ENCODE measurements around the gene PFDN5. TPM values are rescaled to one million over a fixed set of nuclear protein-coding genes. Genes with fewer than 3 reads are reported as not detected.
"Not testable (repeated sequence)": the region's sequence is repeated elsewhere in the genome, so short reads cannot be mapped to it uniquely, and the experiment has no call there.

The PFDN5 gene
- total RNA-seq, 2 experiments from 2014 or later = 253 to 322 TPM

DNA sequence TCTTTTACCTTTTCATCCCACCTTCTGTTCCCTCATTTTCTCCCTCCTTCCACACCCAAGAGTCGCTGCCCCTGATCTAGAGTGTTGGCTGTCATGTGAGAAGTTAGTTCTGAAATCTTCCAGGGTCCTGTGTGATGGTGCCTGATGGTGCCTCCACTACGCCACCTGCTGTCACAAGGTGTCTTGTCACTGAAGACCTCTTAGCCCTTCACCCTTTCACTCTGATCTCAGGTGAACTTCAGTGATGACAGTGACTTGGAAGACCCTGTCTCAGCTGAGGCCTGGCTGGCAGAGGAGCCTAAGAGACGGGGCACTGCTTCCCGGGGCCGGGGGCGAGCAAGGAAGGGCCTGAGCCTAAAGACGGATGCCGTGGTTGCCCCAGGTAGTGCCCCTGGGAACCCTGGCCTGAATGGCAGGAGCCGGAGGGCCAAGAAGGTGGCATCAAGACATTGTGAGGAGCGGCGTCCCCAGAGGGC is 7.6 kb upstream of the PFDN5 start:
- ChIA-PET POLR2A (interaction anchor here (1.2 kb wide), 1 partner anchor 18 kb away, joined by 3 read pairs; no protein-coding TSS in a partner anchor), CTCF (interaction anchor here (0.9 to 18.7 kb wide), 9 partner anchors 14 to 222 kb away, joined by 3 to 173 read pairs (median 3); partner anchors contain the start of gene AAAS)
- Mint-ChIP-seq H3K9me3 (ENCODE audit: low read depth) (no peaks in the 10 kb centered on the region), H3K4me3 (no peak overlapping the region), H3K27ac (no peak overlapping the region), H3K36me3 (ENCODE audit: low read depth) (peaks cover 66% of the 10 kb centered on the region), H3K27me3 (no peaks in the 10 kb centered on the region), H3K4me1 (peaks cover 15% of the 10 kb centered on the region)
- DNase-seq = peak; percentile 79
- peak; percentile 78 for ATAC-seq
- intact Hi-C loops (cut with DNase I, micrococcal nuclease) = loop anchor here (1.0 kb wide), 2 partner anchors 74 to 128 kb away; no protein-coding TSS in a partner anchor

DNA sequence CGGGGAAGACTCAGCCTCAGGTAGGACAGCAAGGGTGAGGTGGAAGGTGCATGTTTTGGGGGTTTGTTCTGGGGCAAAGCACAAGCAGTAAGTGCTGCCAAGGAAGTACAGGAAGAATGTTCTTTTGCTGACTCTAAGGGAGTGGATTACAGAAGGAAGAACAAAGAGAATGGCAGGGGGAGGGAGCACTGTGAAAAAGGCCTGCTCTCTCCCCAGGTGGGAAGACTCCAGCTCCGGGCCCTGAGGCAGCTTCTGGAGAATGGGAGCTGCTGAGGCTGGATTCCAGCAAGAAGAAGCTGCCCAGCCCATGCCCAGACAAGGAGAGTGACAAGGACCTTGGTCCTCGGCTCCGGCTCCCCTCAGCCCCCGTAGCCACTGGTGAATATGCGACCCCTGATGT is 7.0 kb upstream of the PFDN5 start:
- Mint-ChIP-seq H3K36me3 (ENCODE audit: low read depth) (peaks cover 66% of the 10 kb centered on the region), H3K4me3 (no peak overlapping the region), H3K27ac (no peak overlapping the region), H3K9me3 (ENCODE audit: low read depth) (no peaks in the 10 kb centered on the region), H3K27me3 (no peaks in the 10 kb centered on the region), H3K4me1 (peaks cover 15% of the 10 kb centered on the region)
- POLR2A ChIA-PET = interaction anchor here (0.6 kb wide), 1 partner anchor 129 kb away, joined by 5 read pairs; no protein-coding TSS in a partner anchor
- CTCF ChIA-PET = interaction anchor here (0.7 to 18.7 kb wide), 13 partner anchors 9 to 222 kb away, joined by 3 to 173 read pairs (median 4); partner anchors contain the start of genes AAAS and ESPL1
- intact Hi-C loops (cut with DNase I, micrococcal nuclease) = no loop called here
- ATAC-seq (no peak), DNase-seq (no peak)

DNA sequence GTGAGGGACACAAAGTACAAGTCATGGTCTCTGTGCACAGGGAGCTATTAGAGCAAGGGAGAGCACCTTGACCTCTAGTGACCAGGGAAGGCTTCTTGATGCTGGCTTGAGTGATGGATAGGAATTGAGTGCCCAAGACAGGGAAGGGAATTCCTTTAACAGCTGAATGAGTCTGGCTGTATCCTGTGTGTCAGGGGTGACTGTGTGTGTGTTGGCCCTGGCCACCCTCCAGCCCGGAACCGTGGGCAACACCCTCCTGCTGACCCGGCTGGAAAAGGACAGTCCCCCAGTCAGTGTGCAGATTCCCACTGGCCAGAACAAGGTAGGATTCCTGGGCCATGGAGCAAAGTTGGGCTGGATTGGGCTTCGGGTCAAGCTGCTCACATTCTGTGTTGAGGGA is 5.5 kb upstream of the PFDN5 start:
- intact Hi-C loops (cut with DNase I, micrococcal nuclease) = no loop called here
- ATAC-seq (no peak), DNase-seq (no peak)
- CTCF ChIA-PET = interaction anchor here (0.5 to 18.7 kb wide), 10 partner anchors 9 to 135 kb away, joined by 3 to 173 read pairs (median 3); partner anchors contain the start of genes AAAS, ESPL1 and MYG1
- no peaks in the 10 kb centered on the region for H3K9me3 Mint-ChIP-seq (ENCODE audit: low read depth)
- POLR2A ChIA-PET = interaction anchor here (1.1 to 1.3 kb wide), 2 partner anchors 12 to 20 kb away, joined by 3 to 5 read pairs; no protein-coding TSS in a partner anchor
- peaks cover 69% of the 10 kb centered on the region for H3K36me3 Mint-ChIP-seq (ENCODE audit: low read depth)
- H3K27ac Mint-ChIP-seq = peak overlapping the region; percentile 75
- no peaks in the 10 kb centered on the region for H3K27me3 Mint-ChIP-seq
- no peak overlapping the region for H3K4me3 Mint-ChIP-seq
- peaks cover 19% of the 10 kb centered on the region for H3K4me1 Mint-ChIP-seq

DNA sequence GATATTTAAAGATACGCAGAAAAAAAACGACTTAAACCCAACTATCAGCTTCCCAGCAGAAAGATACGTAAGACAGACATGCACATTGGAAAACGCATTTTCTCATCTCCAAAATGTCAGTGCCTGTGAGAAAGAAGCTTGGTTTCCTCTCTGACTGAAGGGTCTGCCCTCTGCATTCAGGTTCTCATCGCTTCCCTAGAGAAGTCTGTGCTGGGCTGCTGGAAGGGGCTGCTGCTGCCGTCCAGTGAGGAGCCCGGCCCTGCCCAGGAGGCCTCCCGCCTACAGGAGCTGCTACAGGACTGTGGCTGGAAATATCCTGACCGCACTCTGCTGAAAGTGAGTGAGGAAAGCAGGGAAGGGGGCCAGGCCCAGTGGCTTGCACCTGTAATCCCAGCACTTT is 4.7 kb upstream of the PFDN5 start:
- intact Hi-C loops (cut with DNase I, micrococcal nuclease) = no loop called here
- Mint-ChIP-seq H3K9me3 (ENCODE audit: low read depth) (no peaks in the 10 kb centered on the region), H3K36me3 (ENCODE audit: low read depth) (peaks cover 71% of the 10 kb centered on the region), H3K27ac (peak overlapping the region; percentile 75), H3K4me1 (peaks cover 22% of the 10 kb centered on the region), H3K27me3 (no peaks in the 10 kb centered on the region), H3K4me3 (no peak overlapping the region)
- POLR2A ChIA-PET = interaction anchor here (0.8 to 1.3 kb wide), 2 partner anchors 10 to 20 kb away, joined by 5 to 7 read pairs; no protein-coding TSS in a partner anchor
- CTCF ChIA-PET = interaction anchor here (1.0 to 18.7 kb wide), 9 partner anchors 9 to 131 kb away, joined by 3 to 173 read pairs (median 4); partner anchors contain the start of genes AAAS, ESPL1 and MYG1
- DNase-seq (no peak), ATAC-seq (no peak)

DNA sequence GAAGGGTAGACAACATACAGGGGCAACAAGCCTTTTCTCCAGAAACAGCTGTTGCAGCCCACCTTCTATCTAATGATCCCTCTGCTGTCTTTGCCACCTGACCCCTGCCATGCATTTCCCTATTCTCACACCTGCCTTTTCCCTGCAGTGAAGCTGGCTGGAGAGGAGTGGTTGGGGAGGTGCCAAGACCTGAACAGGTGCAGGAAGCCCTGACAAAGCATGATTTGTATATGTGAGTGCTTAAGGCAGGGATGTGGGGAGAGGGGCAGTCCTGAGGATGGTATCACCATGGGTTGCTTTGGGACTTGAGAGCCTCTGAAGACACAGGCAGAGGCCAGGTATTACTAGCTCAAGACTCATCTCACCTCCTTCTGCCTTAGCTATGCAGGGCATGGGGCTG is 2.9 kb upstream of the PFDN5 start:
- ATAC-seq = no peak
- Mint-ChIP-seq H3K36me3 (ENCODE audit: low read depth) (peaks cover 75% of the 10 kb centered on the region), H3K27me3 (no peaks in the 10 kb centered on the region), H3K9me3 (ENCODE audit: low read depth) (no peaks in the 10 kb centered on the region), H3K4me1 (peaks cover 37% of the 10 kb centered on the region), H3K27ac (no peak overlapping the region), H3K4me3 (no peak overlapping the region)
- intact Hi-C loops (cut with DNase I, micrococcal nuclease) = no loop called here
- POLR2A ChIA-PET = no interaction called here
- CTCF ChIA-PET = interaction anchor here (0.6 to 18.7 kb wide), 6 partner anchors 9 to 187 kb away, joined by 3 to 173 read pairs (median 5); partner anchors contain the start of gene AAAS
- no peak for DNase-seq

DNA sequence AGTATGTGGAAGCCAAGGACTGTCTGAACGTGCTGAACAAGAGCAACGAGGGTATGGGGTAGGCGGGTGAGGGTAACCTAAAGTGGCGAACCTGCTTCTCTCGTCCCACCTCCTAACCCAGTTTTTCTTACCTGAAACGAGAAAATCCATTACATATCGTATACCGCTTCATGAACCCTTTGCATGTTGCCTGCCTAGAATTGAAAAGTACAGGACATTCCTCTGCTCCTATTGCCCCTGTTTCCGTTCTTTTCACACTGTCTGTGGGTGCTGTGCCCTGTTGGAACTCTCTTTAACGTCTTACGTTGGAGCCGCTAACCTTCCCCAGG is 513 bp downstream of the PFDN5 start:
- no peaks in the 10 kb centered on the region for H3K9me3 Mint-ChIP-seq (ENCODE audit: low read depth)
- CTCF ChIA-PET = interaction anchor here (0.6 to 18.7 kb wide), 13 partner anchors 9 to 193 kb away, joined by 3 to 173 read pairs (median 4); partner anchors contain the start of genes AAAS, ESPL1 and SOAT2
- H3K27me3 Mint-ChIP-seq = no peaks in the 10 kb centered on the region
- peaks cover 71% of the 10 kb centered on the region for H3K36me3 Mint-ChIP-seq (ENCODE audit: low read depth)
- peaks cover 52% of the 10 kb centered on the region for H3K4me1 Mint-ChIP-seq
- H3K4me3 Mint-ChIP-seq = peak overlapping the region; percentile 85
- intact Hi-C loops (cut with DNase I, micrococcal nuclease) = loop anchor here (1.0 to 2.0 kb wide), 13 partner anchors 25 to 330 kb away; partner anchors contain the start of genes AAAS (in 2 of the 2), ESPL1 (in 2 of the 2), ATF7 (in 1 of the 2) and CSAD (in 1 of the 2)
- peak overlapping the region; percentile 94 for H3K27ac Mint-ChIP-seq
- no peak for ATAC-seq
- POLR2A ChIA-PET = interaction anchor here (0.8 to 2.1 kb wide), 6 partner anchors 25 to 217 kb away, joined by 3 to 15 read pairs (median 6); partner anchors contain the start of genes AAAS, CSAD, SPRYD3 and ZNF740
- no peak for DNase-seq

DNA sequence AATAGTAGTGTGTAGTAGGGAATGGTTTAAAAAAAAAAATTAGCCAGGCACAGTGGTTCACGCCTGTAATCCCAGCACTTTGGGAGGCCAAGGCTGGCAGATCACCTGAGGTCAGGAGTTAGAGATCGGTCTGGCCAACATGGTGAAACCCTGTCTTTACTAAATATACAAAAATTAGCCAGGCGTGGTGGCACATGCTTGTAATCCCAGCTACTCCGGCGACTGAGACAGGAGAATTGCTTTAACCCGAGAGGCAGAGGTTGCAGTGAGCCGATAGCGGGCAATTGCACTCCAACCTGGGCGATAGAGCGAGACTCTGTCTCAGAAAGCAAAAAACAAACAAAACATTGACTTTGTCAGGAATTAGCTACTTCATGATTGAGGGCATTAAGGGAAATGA is 1.8 kb downstream of the PFDN5 start:
- H3K36me3 Mint-ChIP-seq (ENCODE audit: low read depth) = peaks cover 68% of the 10 kb centered on the region
- H3K9me3 Mint-ChIP-seq (ENCODE audit: low read depth); DNase-seq; intact Hi-C loops (cut with DNase I, micrococcal nuclease); ATAC-seq; H3K27me3 Mint-ChIP-seq: not testable (repeated sequence)
- peak overlapping the region; percentile 85 for H3K4me3 Mint-ChIP-seq
- peaks cover 64% of the 10 kb centered on the region for H3K4me1 Mint-ChIP-seq
- CTCF ChIA-PET = interaction anchor here (1.0 to 18.7 kb wide), 7 partner anchors 24 to 116 kb away, joined by 3 to 173 read pairs (median 8); partner anchors contain the start of genes AAAS, CSAD, ESPL1 and ZNF740
- POLR2A ChIA-PET = interaction anchor here (0.9 kb wide), 1 partner anchor 77 kb away, joined by 13 read pairs; no protein-coding TSS in a partner anchor
- H3K27ac Mint-ChIP-seq = peak overlapping the region; percentile 94

DNA sequence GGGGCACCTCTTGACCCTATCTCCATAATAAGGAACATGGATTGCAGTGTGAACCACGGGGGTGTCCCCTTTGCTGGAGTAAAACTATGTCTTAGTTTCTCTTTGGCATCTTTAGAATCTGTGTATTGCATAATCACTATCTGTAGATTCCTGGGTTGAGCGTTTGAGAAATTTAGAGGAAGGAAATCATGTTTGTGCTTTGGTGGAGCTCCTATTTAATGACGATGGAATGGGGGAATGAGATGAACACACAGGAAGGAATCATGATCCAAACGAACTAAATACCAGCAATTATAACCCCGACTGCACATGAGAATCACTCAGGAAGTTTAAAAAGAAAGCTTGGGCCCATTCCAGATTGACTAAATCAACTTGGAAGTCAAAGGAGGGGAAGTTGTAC is 2.8 kb downstream of the PFDN5 start:
- no peak for DNase-seq
- H3K36me3 Mint-ChIP-seq (ENCODE audit: low read depth) = peaks cover 70% of the 10 kb centered on the region
- H3K9me3 Mint-ChIP-seq (ENCODE audit: low read depth) = no peaks in the 10 kb centered on the region
- peaks cover 72% of the 10 kb centered on the region for H3K4me1 Mint-ChIP-seq
- no peak for ATAC-seq
- intact Hi-C loops (cut with DNase I, micrococcal nuclease) = loop anchor here (2.0 kb wide), 2 partner anchors 47 to 291 kb away; partner anchors contain the start of gene EIF4B (in 1 of the 2)
- no peaks in the 10 kb centered on the region for H3K27me3 Mint-ChIP-seq
- POLR2A ChIA-PET = interaction anchor here (0.7 to 1.5 kb wide), 2 partner anchors 28 to 78 kb away, joined by 3 to 6 read pairs; no protein-coding TSS in a partner anchor
- CTCF ChIA-PET = interaction anchor here (0.5 to 18.7 kb wide), 15 partner anchors 11 to 1228 kb away, joined by 3 to 173 read pairs (median 4); partner anchors contain the start of genes AAAS, ATG101, CSAD and ZNF740
- peak overlapping the region; percentile 92 for H3K27ac Mint-ChIP-seq
- peak overlapping the region; percentile 22 for H3K4me3 Mint-ChIP-seq

DNA sequence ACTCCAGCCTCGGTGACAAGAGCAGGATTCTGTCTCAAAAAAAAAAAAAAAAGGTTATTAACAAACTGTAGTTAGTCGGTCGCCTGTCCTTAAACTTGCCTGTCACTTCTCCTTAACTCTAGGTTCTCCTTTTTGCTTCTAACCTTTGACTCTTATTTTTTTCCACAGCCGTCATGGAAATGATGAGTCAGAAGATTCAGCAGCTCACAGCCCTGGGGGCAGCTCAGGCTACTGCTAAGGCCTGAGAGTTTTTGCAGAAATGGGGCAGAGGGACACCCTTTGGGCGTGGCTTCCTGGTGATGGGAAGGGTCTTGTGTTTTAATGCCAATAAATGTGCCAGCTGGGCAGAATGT is 3.7 kb downstream of the PFDN5 start:
- peaks cover 63% of the 10 kb centered on the region for H3K36me3 Mint-ChIP-seq (ENCODE audit: low read depth)
- POLR2A ChIA-PET = interaction anchor here (0.6 to 1.5 kb wide), 6 partner anchors 17 to 281 kb away, joined by 4 to 7 read pairs (median 5); partner anchors contain the start of genes AAAS and SP1
- no peaks in the 10 kb centered on the region for H3K27me3 Mint-ChIP-seq
- peak overlapping the region; percentile 92 for H3K27ac Mint-ChIP-seq
- ATAC-seq (peak; percentile 42), DNase-seq (peak; percentile 61)
- CTCF ChIA-PET = interaction anchor here (0.6 to 18.7 kb wide), 18 partner anchors 8 to 210 kb away, joined by 3 to 173 read pairs (median 4); partner anchors contain the start of genes AAAS and CSAD
- H3K4me1 Mint-ChIP-seq = peaks cover 72% of the 10 kb centered on the region
- H3K4me3 Mint-ChIP-seq = peak overlapping the region; percentile 85
- intact Hi-C loops (cut with DNase I, micrococcal nuclease) = loop anchor here (1.0 to 2.0 kb wide), 12 partner anchors 22 to 327 kb away; partner anchors contain the start of genes EIF4B (in 2 of the 2), AAAS (in 1 of the 2), ATF7 (in 1 of the 2) and CSAD (in 1 of the 2)
- no peaks in the 10 kb centered on the region for H3K9me3 Mint-ChIP-seq (ENCODE audit: low read depth)

DNA sequence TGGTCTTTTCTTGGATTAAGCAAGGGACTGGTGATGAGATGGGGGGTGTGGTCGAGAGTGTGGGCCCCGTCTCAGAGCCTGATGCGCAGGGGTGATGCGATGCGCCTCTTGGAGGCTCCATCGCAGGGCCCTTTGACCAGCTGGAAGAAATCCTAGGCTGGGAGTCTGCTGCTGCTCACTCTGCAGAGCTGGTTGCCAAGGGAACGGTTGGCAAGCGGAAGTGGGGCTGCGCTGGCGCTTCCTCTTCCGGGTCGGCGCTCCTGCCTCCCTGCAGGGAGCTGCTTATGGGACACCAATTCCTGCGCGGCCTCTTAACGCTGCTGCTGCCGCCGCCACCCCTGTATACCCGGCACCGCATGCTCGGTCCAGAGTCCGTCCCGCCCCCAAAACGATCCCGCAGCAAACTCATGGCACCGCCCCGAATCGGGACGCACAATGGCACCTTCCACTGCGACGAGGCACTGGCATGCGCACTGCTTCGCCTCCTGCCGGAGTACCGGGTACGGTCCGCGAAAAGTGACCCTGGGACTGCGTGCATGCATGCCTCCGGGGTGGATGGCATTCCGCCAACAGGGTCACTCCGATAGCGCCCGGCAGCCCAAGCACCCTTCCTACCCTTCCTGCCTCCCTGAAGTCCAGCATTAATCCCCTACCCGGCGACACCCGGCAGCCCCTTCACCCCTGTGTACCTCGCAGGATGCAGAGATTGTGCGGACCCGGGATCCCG is 4.3 kb downstream of the PFDN5 start, which contains the start of gene MYG1:
TSS of gene MYG1 (plus strand) at position 242 of the 727 bp plus-strand sequence. CDS start at position 285, 43 bp downstream.
- no peaks in the 10 kb centered on the region for H3K9me3 Mint-ChIP-seq (ENCODE audit: low read depth)
- peaks cover 71% of the 10 kb centered on the region for H3K4me1 Mint-ChIP-seq
- peaks cover 58% of the 10 kb centered on the region for H3K36me3 Mint-ChIP-seq (ENCODE audit: low read depth)
- peak; percentile 91 for DNase-seq
- ChIA-PET POLR2A (interaction anchor here (0.5 to 1.5 kb wide), 9 partner anchors 17 to 281 kb away, joined by 3 to 7 read pairs (median 5); partner anchors contain the start of genes AAAS and SP1), CTCF (interaction anchor here (0.6 to 18.7 kb wide), 15 partner anchors 9 to 209 kb away, joined by 3 to 173 read pairs (median 4); partner anchors contain the start of genes AAAS and CSAD)
- peak within 1 kb of the TSS; percentile 92 for H3K27ac Mint-ChIP-seq
- intact Hi-C loops (cut with DNase I, micrococcal nuclease) = loop anchor here (1.0 to 2.0 kb wide), 12 partner anchors 22 to 327 kb away; partner anchors contain the start of genes EIF4B (in 2 of the 2), AAAS (in 1 of the 2), ATF7 (in 1 of the 2) and CSAD (in 1 of the 2)
- H3K4me3 Mint-ChIP-seq = peak within 1 kb of the TSS; percentile 85
- H3K27me3 Mint-ChIP-seq = no peaks in the 10 kb centered on the region
- peak; percentile 74 for ATAC-seq
